ENCODE results near the gene CLDN8. TPM values are rescaled to one million over a fixed set of nuclear protein-coding genes. Genes with fewer than 3 reads are reported as not detected.

The CLDN8 gene
- total and polyA plus RNA-seq, 9 of the 15 experiments (the other 6 are each of a cell fraction or from before 2014, with no cell fraction given), result not detected

GRCh38 chr21:30227633-30228404 is 11.9 kb upstream of the CLDN8 start (continued):
- TF ChIP-seq NR0B1 (IDR thresholded peaks at IDR 0.05; ENCODE audit: partially characterized antibody), result no peak
- TF ChIP-seq CTBP1 (IDR thresholded peaks at IDR 0.05; ENCODE audit: borderline replicate concordance), result no peak
- no peak for TF ChIP-seq EWSR1 (IDR thresholded peaks at IDR 0.05; ENCODE audit: borderline replicate concordance, low read depth, partially characterized antibody)
- TF ChIP-seq, protein P1, sequence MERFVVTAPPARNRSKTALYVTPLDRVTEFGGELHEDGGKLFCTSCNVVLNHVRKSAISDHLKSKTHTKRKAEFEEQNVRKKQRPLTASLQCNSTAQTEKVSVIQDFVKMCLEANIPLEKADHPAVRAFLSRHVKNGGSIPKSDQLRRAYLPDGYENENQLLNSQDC (CRISPR knock-in tag; IDR thresholded peaks at IDR 0.05), result no peak
- TF ChIP-seq SIX5 (IDR thresholded peaks at IDR 0.05; ENCODE audit: borderline replicate concordance in 1 of 2, insufficient read depth in 1 of 2, low read depth in 1 of 2, low read length in 2 of 2), result no peak
- TF ChIP-seq, protein P2, sequence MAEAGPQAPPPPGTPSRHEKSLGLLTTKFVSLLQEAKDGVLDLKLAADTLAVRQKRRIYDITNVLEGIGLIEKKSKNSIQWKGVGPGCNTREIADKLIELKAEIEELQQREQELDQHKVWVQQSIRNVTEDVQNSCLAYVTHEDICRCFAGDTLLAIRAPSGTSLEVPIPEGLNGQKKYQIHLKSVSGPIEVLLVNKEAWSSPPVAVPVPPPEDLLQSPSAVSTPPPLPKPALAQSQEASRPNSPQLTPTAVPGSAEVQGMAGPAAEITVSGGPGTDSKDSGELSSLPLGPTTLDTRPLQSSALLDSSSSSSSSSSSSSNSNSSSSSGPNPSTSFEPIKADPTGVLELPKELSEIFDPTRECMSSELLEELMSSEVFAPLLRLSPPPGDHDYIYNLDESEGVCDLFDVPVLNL (CRISPR knock-in tag; IDR thresholded peaks at IDR 0.05; ENCODE audit: low read depth), result no peak
- no peak for TF ChIP-seq SIN3B (IDR thresholded peaks at IDR 0.05; ENCODE audit: low read depth)
- no peak for TF ChIP-seq PRMT5 (CRISPR knock-in tag; IDR thresholded peaks at IDR 0.05)
- TF ChIP-seq DPF2 (IDR thresholded peaks at IDR 0.05), result peak; percentile 96
- peak; percentile 99 for TF ChIP-seq JUND (IDR thresholded peaks at IDR 0.05; ENCODE audit: borderline replicate concordance, low read depth, low read length)
- TF ChIP-seq JUND (tag; IDR thresholded peaks at IDR 0.05; ENCODE audit: borderline replicate concordance, low read depth, low read length), result peak; percentile 99
- TF ChIP-seq RBM39 (optimal IDR thresholded peaks at IDR 0.05; ENCODE audit: low read depth, low read length), result no peak
- TF ChIP-seq, protein P3, sequence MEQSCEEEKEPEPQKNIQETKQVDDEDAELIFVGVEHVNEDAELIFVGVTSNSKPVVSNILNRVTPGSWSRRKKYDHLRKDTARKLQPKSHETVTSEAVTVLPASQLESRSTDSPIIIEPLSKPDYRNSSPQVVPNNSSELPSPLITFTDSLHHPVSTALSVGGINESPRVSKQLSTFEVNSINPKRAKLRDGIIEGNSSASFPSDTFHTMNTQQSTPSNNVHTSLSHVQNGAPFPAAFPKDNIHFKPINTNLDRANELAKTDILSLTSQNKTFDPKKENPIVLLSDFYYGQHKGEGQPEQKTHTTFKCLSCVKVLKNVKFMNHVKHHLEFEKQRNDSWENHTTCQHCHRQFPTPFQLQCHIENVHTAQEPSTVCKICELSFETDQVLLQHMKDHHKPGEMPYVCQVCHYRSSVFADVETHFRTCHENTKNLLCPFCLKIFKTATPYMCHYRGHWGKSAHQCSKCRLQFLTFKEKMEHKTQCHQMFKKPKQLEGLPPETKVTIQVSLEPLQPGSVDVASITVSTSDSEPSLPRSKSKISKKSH (CRISPR knock-in tag; IDR thresholded peaks at IDR 0.05), result no peak
- no peak for TF ChIP-seq ARNT (IDR thresholded peaks at IDR 0.05)
- TF ChIP-seq ZNF134 (CRISPR knock-in tag; conservative IDR thresholded peaks at IDR 0.05), result no peak
- no peak for TF ChIP-seq TGIF2 (CRISPR knock-in tag; IDR thresholded peaks at IDR 0.05)
- TF ChIP-seq ZC3H4 (CRISPR knock-in tag; IDR thresholded peaks at IDR 0.05; ENCODE audit: borderline replicate concordance), result no peak
- peak; percentile 83 for TF ChIP-seq CBFA2T2 (conservative IDR thresholded peaks at IDR 0.05)
- TF ChIP-seq ZFP30 (CRISPR knock-in tag; IDR thresholded peaks at IDR 0.05; ENCODE audit: borderline replicate concordance), result no peak
- no peak for TF ChIP-seq ZNF146 (CRISPR knock-in tag; IDR thresholded peaks at IDR 0.05; ENCODE audit: unreplicated experiment)
- TF ChIP-seq, protein P4, sequence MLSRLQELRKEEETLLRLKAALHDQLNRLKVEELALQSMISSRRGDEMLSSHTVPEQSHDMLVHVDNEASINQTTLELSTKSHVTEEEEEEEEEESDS (CRISPR knock-in tag; IDR thresholded peaks at IDR 0.05), result no peak
